K562 treated with DMSO at 1 percent for 12 hours (cell line): ENCODE data around the gene SLC35F1. TPM values are rescaled to one million over a fixed set of nuclear protein-coding genes. Genes with fewer than 3 reads are reported as not detected.

Source experiments
- total RNA-seq: library from RNA; unstranded; fragments of 300-600 nt; gene quantifications from 2 replicates; pipeline ENCODE4 v1.2.3, GENCODE V29; 2022; ENCODE audit not compliant: insufficient read depth

The SLC35F1 gene
- total RNA-seq = not detected in 2 replicates

DNA sequence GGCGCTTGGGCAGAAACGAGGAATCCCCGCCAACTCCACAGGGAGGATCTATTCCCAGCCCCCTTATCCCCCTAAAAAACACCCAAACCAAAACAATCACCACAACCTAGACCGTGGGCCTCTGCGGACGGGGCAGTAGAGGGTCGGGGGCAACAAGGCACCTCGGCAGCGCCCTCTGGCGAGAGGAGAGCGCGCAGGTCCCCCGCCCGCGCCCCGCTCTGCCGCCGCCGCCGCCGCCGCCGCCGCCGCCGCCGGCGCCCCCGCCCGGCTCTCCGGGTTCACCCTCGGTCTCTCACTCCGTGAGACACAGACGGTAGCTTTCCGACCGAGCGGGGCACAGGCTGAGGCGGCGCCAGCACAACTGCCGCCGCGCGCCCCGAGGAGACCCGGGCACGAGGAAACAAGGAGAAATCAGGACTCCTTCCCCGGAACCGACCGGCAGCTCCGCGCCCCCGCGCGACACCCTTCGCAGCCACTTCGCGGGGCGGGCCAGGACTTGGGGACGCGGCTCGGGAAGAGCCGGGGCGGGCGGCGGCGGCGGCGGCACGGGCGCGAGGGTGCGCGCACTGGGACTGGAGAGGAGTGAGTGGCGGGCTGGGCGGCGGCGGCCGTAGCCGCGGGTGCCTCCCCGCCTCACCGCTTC, at the start of gene SLC35F1:
TSS of gene SLC35F1 (plus strand) at position 307 of the 643 bp plus-strand sequence.

Other genes starting within 250 kb of the SLC35F1 start
- 12.5 and 28.3 TPM in 2 replicates for gene NUS1, start 231.8 kb upstream of the SLC35F1 start, total RNA-seq